NT2/D1 (cell line): ENCODE measurements around the gene SLC18A3.

Experiments used
- YY1 ChIP-seq: IDR thresholded peaks from 2 replicates; pipeline ENCODE4 v1.6.1; 2011; ENCODE audit not compliant: insufficient read length, insufficient read depth
- ZNF274 ChIP-seq: IDR thresholded peaks from 2 replicates; pipeline ENCODE4 v1.6.1; 2011; ENCODE audit warnings: mild to moderate bottlenecking, low read depth, low read length

- TF ChIP-seq YY1 (no peak), ZNF274 (no peak)
Measured at GRCh38 chr10:49612513-49613164, 2.5 kb downstream of the SLC18A3 start.
